ENCODE measurements around the gene ELK4. TPM values are rescaled to one million over a fixed set of nuclear protein-coding genes. Genes with fewer than 3 reads are reported as not detected.

The ELK4 gene
- total and polyA plus RNA-seq, 9 donors = 11.8 to 19.4 (median 16.0) TPM

DNA sequence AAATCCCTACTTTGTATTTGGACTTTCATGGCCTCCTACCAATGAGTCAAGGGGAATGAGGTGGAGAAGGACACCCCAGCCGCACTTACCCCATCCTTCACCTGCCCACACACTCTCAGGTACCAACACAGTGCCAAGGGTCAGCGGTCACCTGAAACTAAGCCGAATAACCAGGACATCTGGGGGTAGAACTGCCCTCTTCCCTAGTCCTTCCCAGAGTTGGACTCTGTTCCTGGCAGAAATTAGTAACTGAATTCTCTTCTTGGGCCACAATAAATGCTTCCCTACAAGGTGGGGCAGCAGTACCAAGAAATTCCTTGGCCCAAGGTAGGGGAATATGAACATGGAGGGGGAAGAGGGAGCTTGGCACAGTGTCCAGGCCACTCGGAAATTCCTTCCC, 41.2 kb upstream of the ELK4 start:
- no peak overlapping the region for H3K27ac ChIP-seq (ENCODE audit: low read length)
- H3K4me3 ChIP-seq (ENCODE audit: low read length) = no peak overlapping the region
- 92% methylated on average over 3 of the region's 4 CpGs for WGBS (ENCODE audit: insufficient coverage)
- DNase-seq = no peak
- peaks cover 33% of the 10 kb centered on the region for H3K4me1 ChIP-seq (ENCODE audit: control insufficient read depth, insufficient read depth, low read length)
- no peaks in the 10 kb centered on the region for H3K9me3 ChIP-seq (replicated peaks; ENCODE audit: control insufficient read depth, low read depth, low read length)
- peaks cover 9% of the 10 kb centered on the region for H3K27me3 ChIP-seq (ENCODE audit: control insufficient read depth, insufficient read depth, low read length)
- no peaks in the 10 kb centered on the region for H3K36me3 ChIP-seq (ENCODE audit: control insufficient read depth, insufficient read depth, low read length)

DNA sequence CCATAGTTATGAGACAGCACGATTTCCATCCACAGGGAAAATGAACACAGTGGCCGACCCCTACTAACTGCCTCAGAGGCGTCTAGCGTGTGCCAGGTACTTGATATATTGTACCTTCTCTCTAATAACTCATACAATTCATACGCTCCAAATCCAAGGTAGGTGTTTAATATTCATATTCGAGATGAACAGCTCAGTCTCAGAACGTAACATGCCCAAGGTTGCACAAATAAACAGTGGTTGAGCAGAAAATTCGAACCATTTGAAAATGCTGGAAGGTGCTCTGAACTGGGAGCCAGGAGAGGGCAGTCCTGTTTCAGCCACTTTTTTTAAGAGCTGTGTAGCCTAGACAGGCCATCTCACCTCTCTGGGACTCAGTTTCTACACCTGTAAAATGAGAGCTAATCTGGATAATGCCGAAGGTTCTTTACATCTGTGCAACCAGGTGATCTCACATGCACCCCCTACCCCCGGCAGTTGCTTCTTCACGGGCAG, 40.6 kb upstream of the ELK4 start:
- Histone ChIP-seq H3K36me3 (ENCODE audit: control insufficient read depth, insufficient read depth, low read length) (no peaks in the 10 kb centered on the region), H3K27ac (ENCODE audit: low read length) (no peak overlapping the region), H3K4me1 (ENCODE audit: control insufficient read depth, insufficient read depth, low read length) (peaks cover 33% of the 10 kb centered on the region), H3K27me3 (ENCODE audit: control insufficient read depth, insufficient read depth, low read length) (peaks cover 12% of the 10 kb centered on the region), H3K4me3 (ENCODE audit: low read length) (no peak overlapping the region), H3K9me3 (replicated peaks; ENCODE audit: control insufficient read depth, low read depth, low read length) (no peaks in the 10 kb centered on the region)
- DNase-seq = no peak
- 62% methylated on average over 3 of the region's 11 CpGs for WGBS (ENCODE audit: insufficient coverage)

DNA sequence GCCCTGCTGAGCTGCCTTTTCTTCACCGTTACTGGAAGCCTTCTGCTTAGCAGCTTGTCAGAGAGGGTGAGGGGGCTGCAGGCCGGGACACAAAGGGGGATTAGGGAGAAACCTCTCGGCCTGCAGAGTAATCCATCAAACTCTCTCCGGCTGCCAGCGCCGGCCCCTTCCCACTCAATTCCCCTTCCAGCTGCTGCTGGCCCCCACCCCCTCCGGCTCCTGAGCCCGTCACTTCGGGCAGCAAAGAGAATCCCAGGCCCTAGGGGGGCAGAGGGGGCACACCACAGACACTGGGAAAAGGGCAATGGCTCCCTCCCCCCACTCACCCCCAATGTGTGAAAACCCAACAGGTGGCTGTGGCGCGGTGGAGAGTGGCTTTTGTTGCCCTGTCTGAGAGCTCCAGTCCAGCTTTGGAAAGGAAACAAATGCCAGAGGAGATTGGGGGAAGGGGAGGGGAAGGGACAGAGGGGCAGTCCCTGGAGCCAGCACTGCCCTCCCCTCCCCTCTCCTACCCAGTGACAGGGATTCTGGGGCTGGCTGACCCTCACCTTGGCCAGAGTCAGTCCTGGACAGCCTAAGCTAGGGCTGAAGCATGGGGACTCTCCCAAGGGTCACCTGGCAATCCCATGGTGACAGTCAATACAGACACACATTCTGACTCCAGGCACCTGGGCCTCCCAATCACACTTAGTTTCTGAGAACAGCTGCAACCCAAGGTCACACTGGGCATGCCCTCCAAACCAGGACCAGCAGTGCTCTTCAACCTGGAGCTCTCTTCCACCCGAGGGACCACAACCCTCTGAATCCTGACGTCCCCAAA, 39.0 kb upstream of the ELK4 start:
- H3K9me3 ChIP-seq (replicated peaks; ENCODE audit: control insufficient read depth, low read depth, low read length) = no peaks in the 10 kb centered on the region
- H3K4me1 ChIP-seq (ENCODE audit: control insufficient read depth, insufficient read depth, low read length) = peaks cover 33% of the 10 kb centered on the region
- H3K4me3 ChIP-seq (ENCODE audit: low read length) = no peak overlapping the region
- H3K36me3 ChIP-seq (ENCODE audit: control insufficient read depth, insufficient read depth, low read length) = no peaks in the 10 kb centered on the region
- no peak overlapping the region for H3K27ac ChIP-seq (ENCODE audit: low read length)
- 29% methylated on average over 8 of the region's 13 CpGs for WGBS (ENCODE audit: insufficient coverage)
- H3K27me3 ChIP-seq (ENCODE audit: control insufficient read depth, insufficient read depth, low read length) = peaks cover 12% of the 10 kb centered on the region
- no peak for DNase-seq

DNA sequence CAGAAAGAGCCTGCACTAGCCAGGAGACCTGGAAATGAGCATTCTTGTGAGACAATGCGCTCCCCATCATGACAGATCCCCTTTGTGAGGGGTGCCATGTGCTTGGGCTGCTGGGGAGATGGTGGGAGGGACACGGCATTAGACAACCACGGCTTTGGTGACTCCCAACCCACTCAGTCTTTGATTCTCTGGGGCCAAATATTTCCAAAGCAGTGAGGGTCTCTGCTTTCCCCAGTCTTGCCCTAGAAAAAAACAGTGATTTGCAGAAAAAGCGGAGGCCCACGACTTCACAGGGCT, 38.3 kb upstream of the ELK4 start:
- H3K27me3 ChIP-seq (ENCODE audit: control insufficient read depth, insufficient read depth, low read length) = peaks cover 12% of the 10 kb centered on the region
- no peak for DNase-seq
- H3K9me3 ChIP-seq (replicated peaks; ENCODE audit: control insufficient read depth, low read depth, low read length) = no peaks in the 10 kb centered on the region
- H3K4me1 ChIP-seq (ENCODE audit: control insufficient read depth, insufficient read depth, low read length) = peaks cover 37% of the 10 kb centered on the region
- H3K4me3 ChIP-seq (ENCODE audit: low read length) = no peak overlapping the region
- H3K36me3 ChIP-seq (ENCODE audit: control insufficient read depth, insufficient read depth, low read length) = no peaks in the 10 kb centered on the region
- WGBS (ENCODE audit: insufficient coverage) = no CpG with 5 or more reads among the region's 5 CpGs
- H3K27ac ChIP-seq (ENCODE audit: low read length) = no peak overlapping the region

- Histone ChIP-seq H3K36me3 (ENCODE audit: control insufficient read depth, insufficient read depth, low read length) (no peaks in the 10 kb centered on the region), H3K27me3 (ENCODE audit: control insufficient read depth, insufficient read depth, low read length) (peaks cover 12% of the 10 kb centered on the region), H3K9me3 (replicated peaks; ENCODE audit: control insufficient read depth, low read depth, low read length) (no peaks in the 10 kb centered on the region), H3K27ac (ENCODE audit: low read length) (no peak overlapping the region), H3K4me3 (ENCODE audit: low read length) (no peak overlapping the region), H3K4me1 (ENCODE audit: control insufficient read depth, insufficient read depth, low read length) (peaks cover 41% of the 10 kb centered on the region)
- 45% methylated on average over 10 of the region's 20 CpGs for WGBS (ENCODE audit: insufficient coverage)
- no peak for DNase-seq
These were observed 37.7 kb upstream of the ELK4 start for GRCh38 chr1:205669341-205670149.

GRCh38 chr1:205668951-205669340, 37.1 kb upstream of the ELK4 start:
- Histone ChIP-seq H3K9me3 (replicated peaks; ENCODE audit: control insufficient read depth, low read depth, low read length) (no peaks in the 10 kb centered on the region), H3K4me1 (ENCODE audit: control insufficient read depth, insufficient read depth, low read length) (peaks cover 46% of the 10 kb centered on the region), H3K36me3 (ENCODE audit: control insufficient read depth, insufficient read depth, low read length) (no peaks in the 10 kb centered on the region), H3K27me3 (ENCODE audit: control insufficient read depth, insufficient read depth, low read length) (peaks cover 12% of the 10 kb centered on the region), H3K4me3 (ENCODE audit: low read length) (no peak overlapping the region), H3K27ac (ENCODE audit: low read length) (no peak overlapping the region)
- no CpG with 5 or more reads among the region's 5 CpGs for WGBS (ENCODE audit: insufficient coverage)
- no peak for DNase-seq

- H3K9me3 ChIP-seq (replicated peaks; ENCODE audit: control insufficient read depth, low read depth, low read length) = no peaks in the 10 kb centered on the region
- H3K36me3 ChIP-seq (ENCODE audit: control insufficient read depth, insufficient read depth, low read length) = no peaks in the 10 kb centered on the region
- H3K4me1 ChIP-seq (ENCODE audit: control insufficient read depth, insufficient read depth, low read length) = peaks cover 47% of the 10 kb centered on the region
- peaks cover 10% of the 10 kb centered on the region for H3K27me3 ChIP-seq (ENCODE audit: control insufficient read depth, insufficient read depth, low read length)
- no peak overlapping the region for H3K27ac ChIP-seq (ENCODE audit: low read length)
- 77% methylated on average over 9 of the region's 11 CpGs for WGBS (ENCODE audit: insufficient coverage)
- DNase-seq = no peak
- no peak overlapping the region for H3K4me3 ChIP-seq (ENCODE audit: low read length)
These were observed 36.3 kb upstream of the ELK4 start for GRCh38 chr1:205667909-205668643.

- Histone ChIP-seq H3K27me3 (ENCODE audit: control insufficient read depth, insufficient read depth, low read length) (peaks cover 10% of the 10 kb centered on the region), H3K9me3 (replicated peaks; ENCODE audit: control insufficient read depth, low read depth, low read length) (no peaks in the 10 kb centered on the region), H3K36me3 (ENCODE audit: control insufficient read depth, insufficient read depth, low read length) (no peaks in the 10 kb centered on the region), H3K4me3 (ENCODE audit: low read length) (no peak overlapping the region), H3K27ac (ENCODE audit: low read length) (no peak overlapping the region), H3K4me1 (ENCODE audit: control insufficient read depth, insufficient read depth, low read length) (peaks cover 57% of the 10 kb centered on the region)
- 93% methylated on average over 3 of the region's 6 CpGs for WGBS (ENCODE audit: insufficient coverage)
- no peak for DNase-seq
These were observed 34.8 kb upstream of the ELK4 start for GRCh38 chr1:205666372-205667166.

DNA sequence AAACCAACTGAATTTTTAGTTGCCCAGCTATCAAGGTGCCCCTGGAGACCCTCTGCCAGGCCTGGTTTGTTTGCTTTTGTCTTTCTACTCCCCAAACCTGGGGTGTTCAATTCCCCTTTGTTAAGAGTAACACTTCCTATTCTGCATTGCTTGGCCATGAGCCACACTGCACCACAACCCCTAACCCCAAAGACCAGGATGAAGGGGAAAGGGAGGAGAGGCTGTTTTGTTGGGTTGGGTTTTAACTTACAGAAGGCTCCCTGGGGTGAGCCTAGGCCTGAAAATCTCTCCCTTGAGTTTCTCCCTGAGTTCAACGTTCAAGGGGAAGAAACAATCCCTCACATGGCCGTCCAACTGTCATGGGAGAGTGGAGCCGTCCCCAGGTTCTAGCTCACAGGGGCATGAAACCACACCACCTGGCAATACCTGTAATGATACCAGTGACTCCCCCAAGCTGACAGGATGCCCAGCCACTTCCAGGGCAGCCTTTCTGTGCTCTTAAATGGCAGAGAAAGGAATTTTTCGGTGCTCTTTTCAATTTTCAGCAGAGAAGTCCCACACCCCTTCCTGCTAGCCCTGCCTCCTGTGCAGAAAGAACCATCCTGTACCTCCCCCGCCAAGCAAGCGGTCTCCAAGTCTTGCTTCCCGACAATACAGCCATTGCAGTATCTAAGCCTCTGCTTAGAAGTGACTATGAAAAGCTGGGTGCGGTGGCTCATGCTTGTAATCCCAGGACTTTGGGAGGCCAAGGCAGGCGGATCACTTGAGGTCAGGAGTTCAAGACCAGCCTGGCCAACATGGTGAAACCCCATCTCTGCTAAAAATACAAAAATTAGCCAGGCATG, 33.6 kb upstream of the ELK4 start:
- no peak overlapping the region for H3K4me3 ChIP-seq (ENCODE audit: low read length)
- peaks cover 54% of the 10 kb centered on the region for H3K4me1 ChIP-seq (ENCODE audit: control insufficient read depth, insufficient read depth, low read length)
- 71% methylated on average over 5 of the region's 9 CpGs for WGBS (ENCODE audit: insufficient coverage)
- H3K27ac ChIP-seq (ENCODE audit: low read length) = no peak overlapping the region
- H3K9me3 ChIP-seq (replicated peaks; ENCODE audit: control insufficient read depth, low read depth, low read length) = no peaks in the 10 kb centered on the region
- peaks cover 12% of the 10 kb centered on the region for H3K27me3 ChIP-seq (ENCODE audit: control insufficient read depth, insufficient read depth, low read length)
- DNase-seq = no peak
- H3K36me3 ChIP-seq (ENCODE audit: control insufficient read depth, insufficient read depth, low read length) = no peaks in the 10 kb centered on the region

Data from muscle of leg (tissue), 11 donors.